HepG2 (cell line): ENCODE data around the gene IL2RA. TPM values are rescaled to one million over a fixed set of nuclear protein-coding genes. Genes with fewer than 3 reads are reported as not detected.

Experiments
- ATAC-seq: fragments of 200-7000 bp; cut with Tn5 transposase; 3 replicates; pipeline ENCODE4 v1.9.1; 2020; ENCODE audit warnings: mild to moderate bottlenecking, moderate library complexity
- BruUV-seq: library from RNA; stranded (reverse); fragments of 400-500 nt; replicated peaks from 2 replicates; lab custom pipeline; 2021; lab: Mats Ljungman, UMichigan
- CTCF ChIA-PET: fragments of 300-600 bp; formaldehyde crosslinking; extraction: SDS; loops from one replicate; lab custom pipeline; 2021; ENCODE audit warnings: low total read pairs, inconsistent platforms, low intra/inter-chr PET ratio; lab: Yijun Ruan, JAX
- POLR2A ChIA-PET: fragments of 350-600 bp; sonication (Branson Sonifier 250); formaldehyde crosslinking; loops from one replicate; lab custom pipeline; 2020; ENCODE audit warnings: antibody characterized with exemption, inconsistent platforms; lab: Yijun Ruan, JAX
- DNase-seq: peaks from one replicate; pipeline ENCODE4 v3.0.0-alpha.2; 2015; ENCODE audit warnings: low spot score
- FAIRE-seq: peaks from 3 replicates; lab custom pipeline; 2011; peaks lifted over from hg19 to GRCh38; lab: Jason Lieb, UNC
- H2AFZ ChIP-seq: one replicate; pipeline ENCODE4 v1.6.1; 2011; ENCODE audit warnings: low read length, inconsistent platforms
- H3K27ac ChIP-seq: fragments of 300-600 bp; 3 replicates; pipeline ENCODE4 v1.8.0; 2011; ENCODE audit warnings: mixed run types, mild to moderate bottlenecking, mixed read lengths, low read length, inconsistent platforms; ENCODE audit not compliant: insufficient read depth; ENCODE audit errors: extremely low read length
- H3K27me3 ChIP-seq, 2 experiments: fragments of 200-600 bp in 1 of 2; 2 replicates in 1 of 2; 3 replicates in 1 of 2; pipeline versions ENCODE4 v1.6.0 to v1.8.0; 2011; ENCODE audit warnings: low read length in 2 of 2, mild to moderate bottlenecking in 2 of 2, moderate library complexity in 2 of 2, inconsistent platforms in 1 of 2; ENCODE audit not compliant: insufficient read depth in 2 of 2, control insufficient read depth in 1 of 2
- H3K36me3 ChIP-seq, 2 experiments: fragments of 200-600 bp in 1 of 2; replicated peaks in 1 of 2; 2 replicates in 1 of 2; 3 replicates in 1 of 2; pipeline versions ENCODE4 v1.5.1 to v1.8.0; 2011; ENCODE audit warnings: low read length in 2 of 2, inconsistent platforms in 1 of 2; ENCODE audit not compliant: insufficient read depth in 2 of 2, control insufficient read depth in 1 of 2
- H3K4me1 ChIP-seq: 2 replicates; pipeline ENCODE4 v1.5.1; 2012; ENCODE audit warnings: low read length, inconsistent platforms; ENCODE audit not compliant: insufficient read depth
- H3K4me2 ChIP-seq: 2 replicates; pipeline ENCODE4 v1.6.0; 2011; ENCODE audit warnings: low read depth, low read length, inconsistent platforms
- H3K4me3 ChIP-seq, 3 experiments: fragments of 200-600 bp in 1 of 3; sonication (generic), shearing (Covaris generic) in 1 of 3; replicated peaks in 1 of 3; 2 replicates each; pipeline ENCODE4 v1.5.1; 2011 to 2016; ENCODE audit warnings: low read length in 3 of 3, inconsistent platforms in 2 of 3, low read depth in 2 of 3, mild to moderate bottlenecking in 2 of 3, control low read depth in 1 of 3, mixed read lengths in 1 of 3; ENCODE audit not compliant: insufficient read depth in 1 of 3
- H3K79me2 ChIP-seq: one replicate; pipeline ENCODE4 v1.6.1; 2011; ENCODE audit warnings: low read length, inconsistent platforms; ENCODE audit not compliant: insufficient read depth
- H3K9ac ChIP-seq: 2 replicates; pipeline ENCODE4 v1.6.0; 2011; ENCODE audit warnings: mild to moderate bottlenecking, low read depth, low read length, inconsistent platforms; ENCODE audit not compliant: insufficient read depth
- H3K9me3 ChIP-seq: 2 replicates; pipeline ENCODE4 v1.5.1; 2012; ENCODE audit warnings: mild to moderate bottlenecking, low read length
- H4K20me1 ChIP-seq: 2 replicates; pipeline ENCODE4 v1.6.0; 2011; ENCODE audit warnings: inconsistent platforms, mild to moderate bottlenecking, low read length, moderate library complexity; ENCODE audit not compliant: insufficient read depth
- ATF1 ChIP-seq: IDR thresholded peaks from 2 replicates; pipeline ENCODE4 v1.6.1; 2016; ENCODE audit warnings: mild to moderate bottlenecking, control low read depth
- FOSL2 ChIP-seq: sonication (generic); formaldehyde crosslinking; IDR thresholded peaks from 2 replicates; pipeline ENCODE4 v1.4.0; 2020; ENCODE audit warnings: missing genetic modification reagents
- GLI4 ChIP-seq: sonication (generic); formaldehyde crosslinking; IDR thresholded peaks from 2 replicates; pipeline ENCODE4 v1.5.1; 2020; ENCODE audit warnings: missing genetic modification reagents, mild to moderate bottlenecking, moderate library complexity, borderline replicate concordance
- HOXA7 ChIP-seq: sonication (generic); formaldehyde crosslinking; IDR thresholded peaks from 2 replicates; pipeline ENCODE4 v1.8.1; 2022; ENCODE audit warnings: mild to moderate bottlenecking, missing genetic modification reagents, moderate library complexity
- KLF15 ChIP-seq: sonication (generic); formaldehyde crosslinking; IDR thresholded peaks from 2 replicates; pipeline ENCODE4 v1.8.1; 2023; ENCODE audit warnings: borderline replicate concordance, mild to moderate bottlenecking, inconsistent platforms, missing genetic modification reagents, mixed read lengths
- NFIB ChIP-seq: sonication (generic); formaldehyde crosslinking; IDR thresholded peaks from 2 replicates; pipeline ENCODE4 v1.9.0; 2021; ENCODE audit warnings: missing genetic modification reagents, mild to moderate bottlenecking, borderline replicate concordance
- PPARG ChIP-seq: conservative IDR thresholded peaks from 2 replicates; pipeline ENCODE4 v1.6.1; 2016; ENCODE audit warnings: missing biosample characterization, missing genetic modification reagents
- SP4 ChIP-seq: sonication (generic); formaldehyde crosslinking; IDR thresholded peaks from 2 replicates; pipeline ENCODE4 v1.8.1; 2023; ENCODE audit warnings: mild to moderate bottlenecking, missing genetic modification reagents
- ZNF160 ChIP-seq: sonication (generic); formaldehyde crosslinking; IDR thresholded peaks from 2 replicates; pipeline ENCODE4 v1.8.0; 2022; ENCODE audit warnings: mild to moderate bottlenecking, inconsistent platforms, missing genetic modification reagents
- ZNF30 ChIP-seq: sonication (generic); formaldehyde crosslinking; IDR thresholded peaks from 2 replicates; pipeline ENCODE4 v1.5.0; 2020; ENCODE audit warnings: mild to moderate bottlenecking, missing genetic modification reagents
- ZNF674 ChIP-seq: sonication (generic); formaldehyde crosslinking; IDR thresholded peaks from 2 replicates; pipeline ENCODE4 v1.5.0; 2020; ENCODE audit warnings: low read depth, mild to moderate bottlenecking, missing genetic modification reagents
- ZNF891 ChIP-seq: sonication (generic); formaldehyde crosslinking; IDR thresholded peaks from 2 replicates; pipeline ENCODE4 v1.5.0; 2020; ENCODE audit warnings: mild to moderate bottlenecking, missing genetic modification reagents
- WGBS: methylation state at CpG from one replicate; pipeline ENCODE4 v1.1.6; 2017; ENCODE audit warnings: low lambda C conversion rate; 5-methylcytosine and 5-hydroxymethylcytosine counted together
- in situ Hi-C: cut with HindIII; loops from 2 replicates; pipeline ENCODE4 v1.10.0; 2017; ENCODE audit warnings: low pct_unique_long_range_greater_than_20kb; ENCODE audit not compliant: extremely low pct_ligation_motif_present
- intact Hi-C: fragments of 100-400 bp; cut with micrococcal nuclease; formaldehyde crosslinking; loops from one replicate; pipeline ENCODE4 v1.10.0; 2022; ENCODE audit not compliant: unreplicated experiment
- polyA plus RNA-seq, 8 experiments: library from polyadenylated mRNA; depleted of rRNA in 3 of 8; stranded (reverse) in 7 of 8; unstranded in 1 of 8; fragments of >200 nt; fragmentation: Illumina TruSeq in 4 of 8; extraction: Trizol in 4 of 8; gene quantifications; 2 replicates each; pipeline versions ENCODE4 v1.2.1 to v1.2.3, GENCODE V29; 2011 to 2016; ENCODE audit warnings: low read depth in 4 of 8, missing spikeins in 1 of 8, mixed read lengths in 1 of 8; ENCODE audit not compliant: insufficient read depth in 1 of 8
- total RNA-seq, 5 experiments: library from RNA; depleted of rRNA; stranded (reverse); fragments of >200 nt; fragmentation: Illumina TruSeq; extraction: Trizol; gene quantifications; 2 replicates each; pipeline ENCODE4 v1.2.3, GENCODE V29; 2016; ENCODE audit warnings: low read depth in 1 of 5
- TF ChIP-seq, protein P1 (sequence below): sonication (generic); formaldehyde crosslinking; IDR thresholded peaks from 2 replicates; pipeline ENCODE4 v1.4.0; 2020; ENCODE audit warnings: missing genetic modification reagents
- TF ChIP-seq, protein P2 (sequence below): conservative IDR thresholded peaks from 2 replicates; pipeline ENCODE4 v1.6.1; 2018; ENCODE audit warnings: missing genetic modification reagents
- TF ChIP-seq, protein P3 (sequence below): IDR thresholded peaks from 2 replicates; pipeline ENCODE4 v1.6.1; 2012; ENCODE audit warnings: inconsistent platforms
- TF ChIP-seq, protein P4 (sequence below): sonication (generic); formaldehyde crosslinking; conservative IDR thresholded peaks from 2 replicates; pipeline ENCODE4 v1.4.0; 2020; ENCODE audit warnings: missing genetic modification reagents

The IL2RA gene
- total and polyA plus RNA-seq, 2 of the 13 experiments (the other 11 are each of a cell fraction or from before 2014, with no cell fraction given): not detected

DNA sequence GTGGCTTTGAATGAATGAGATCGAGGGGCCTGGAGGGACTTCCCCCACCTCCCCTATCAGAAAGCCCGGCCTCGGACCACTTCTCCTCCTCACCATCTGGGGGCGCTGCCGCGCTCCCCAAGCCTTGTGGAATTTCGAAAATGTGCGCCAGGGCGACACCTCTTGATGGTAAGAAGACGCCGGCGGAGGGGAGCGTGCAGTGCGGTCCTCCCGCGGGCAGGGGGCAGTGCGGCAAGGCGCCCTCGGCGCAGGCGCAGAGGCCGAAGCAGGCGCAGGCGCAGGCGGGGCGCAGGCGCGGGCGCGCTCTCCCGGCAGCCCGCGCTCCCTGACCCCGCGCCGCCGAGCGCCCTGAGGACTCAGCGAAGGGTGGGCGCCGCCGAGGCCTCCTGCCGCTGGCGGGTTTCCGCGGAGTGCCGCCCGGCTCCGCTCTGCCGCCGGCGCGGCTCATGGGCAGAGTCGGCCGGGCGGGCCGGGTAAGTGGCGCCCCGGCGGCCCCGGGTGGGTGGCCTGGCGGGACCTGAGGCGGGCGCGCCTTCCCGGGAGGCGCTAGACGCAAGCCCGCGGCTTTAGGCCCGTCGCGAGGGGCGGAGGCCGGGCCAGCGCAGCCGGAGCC, 26.7 kb upstream of the IL2RA start, which contains the start of gene RBM17:
TSS of gene RBM17 (plus strand) at position 314 of the 613 bp plus-strand sequence. CDS start 8,032 bp downstream, outside the sequence.
- no peak within 1 kb of the TSS for H2AFZ ChIP-seq
- no peaks in the 10 kb centered on the region for H3K9me3 ChIP-seq
- H3K4me1 ChIP-seq: peaks cover 38% of the 10 kb centered on the region
- peak within 1 kb of the TSS; percentile 95 for H3K9ac ChIP-seq
- intact Hi-C loops (loop anchor here (1.0 to 10.0 kb wide), 4 partner anchors 54 to 313 kb away; no protein-coding TSS in a partner anchor), in situ Hi-C loops (no loop called here)
- peaks cover 46% of the 10 kb centered on the region for H3K79me2 ChIP-seq
- FAIRE-seq (peak; percentile 47), DNase-seq (peak; percentile 88), ATAC-seq (peak; percentile 90)
- BruUV-seq: no TSS peak
- peak within 1 kb of the TSS; percentile 83 for H3K4me2 ChIP-seq
- ChIA-PET POLR2A (no interaction called here), CTCF (interaction anchor here (0.7 to 1.9 kb wide), 6 partner anchors 20 to 313 kb away, joined by 3 to 25 read pairs (median 4); partner anchors contain the start of genes IL15RA and PFKFB3)
- no peaks in the 10 kb centered on the region; a peak in 1 of 5 replicates for H3K36me3 ChIP-seq
- H3K27me3 ChIP-seq: peaks cover 0 to 5% of the 10 kb centered on the region in 2 experiments; a peak in 3 of 5 replicates
- under 1% methylated on average over 14 of the region's 77 CpGs for WGBS
- peak within 1 kb of the TSS; percentile 72 for H3K27ac ChIP-seq
- peaks cover 27% of the 10 kb centered on the region for H4K20me1 ChIP-seq
- H3K4me3 ChIP-seq: peak within 1 kb of the TSS; percentile 90 to 99 (median 91)
- TF ChIP-seq, protein P1, sequence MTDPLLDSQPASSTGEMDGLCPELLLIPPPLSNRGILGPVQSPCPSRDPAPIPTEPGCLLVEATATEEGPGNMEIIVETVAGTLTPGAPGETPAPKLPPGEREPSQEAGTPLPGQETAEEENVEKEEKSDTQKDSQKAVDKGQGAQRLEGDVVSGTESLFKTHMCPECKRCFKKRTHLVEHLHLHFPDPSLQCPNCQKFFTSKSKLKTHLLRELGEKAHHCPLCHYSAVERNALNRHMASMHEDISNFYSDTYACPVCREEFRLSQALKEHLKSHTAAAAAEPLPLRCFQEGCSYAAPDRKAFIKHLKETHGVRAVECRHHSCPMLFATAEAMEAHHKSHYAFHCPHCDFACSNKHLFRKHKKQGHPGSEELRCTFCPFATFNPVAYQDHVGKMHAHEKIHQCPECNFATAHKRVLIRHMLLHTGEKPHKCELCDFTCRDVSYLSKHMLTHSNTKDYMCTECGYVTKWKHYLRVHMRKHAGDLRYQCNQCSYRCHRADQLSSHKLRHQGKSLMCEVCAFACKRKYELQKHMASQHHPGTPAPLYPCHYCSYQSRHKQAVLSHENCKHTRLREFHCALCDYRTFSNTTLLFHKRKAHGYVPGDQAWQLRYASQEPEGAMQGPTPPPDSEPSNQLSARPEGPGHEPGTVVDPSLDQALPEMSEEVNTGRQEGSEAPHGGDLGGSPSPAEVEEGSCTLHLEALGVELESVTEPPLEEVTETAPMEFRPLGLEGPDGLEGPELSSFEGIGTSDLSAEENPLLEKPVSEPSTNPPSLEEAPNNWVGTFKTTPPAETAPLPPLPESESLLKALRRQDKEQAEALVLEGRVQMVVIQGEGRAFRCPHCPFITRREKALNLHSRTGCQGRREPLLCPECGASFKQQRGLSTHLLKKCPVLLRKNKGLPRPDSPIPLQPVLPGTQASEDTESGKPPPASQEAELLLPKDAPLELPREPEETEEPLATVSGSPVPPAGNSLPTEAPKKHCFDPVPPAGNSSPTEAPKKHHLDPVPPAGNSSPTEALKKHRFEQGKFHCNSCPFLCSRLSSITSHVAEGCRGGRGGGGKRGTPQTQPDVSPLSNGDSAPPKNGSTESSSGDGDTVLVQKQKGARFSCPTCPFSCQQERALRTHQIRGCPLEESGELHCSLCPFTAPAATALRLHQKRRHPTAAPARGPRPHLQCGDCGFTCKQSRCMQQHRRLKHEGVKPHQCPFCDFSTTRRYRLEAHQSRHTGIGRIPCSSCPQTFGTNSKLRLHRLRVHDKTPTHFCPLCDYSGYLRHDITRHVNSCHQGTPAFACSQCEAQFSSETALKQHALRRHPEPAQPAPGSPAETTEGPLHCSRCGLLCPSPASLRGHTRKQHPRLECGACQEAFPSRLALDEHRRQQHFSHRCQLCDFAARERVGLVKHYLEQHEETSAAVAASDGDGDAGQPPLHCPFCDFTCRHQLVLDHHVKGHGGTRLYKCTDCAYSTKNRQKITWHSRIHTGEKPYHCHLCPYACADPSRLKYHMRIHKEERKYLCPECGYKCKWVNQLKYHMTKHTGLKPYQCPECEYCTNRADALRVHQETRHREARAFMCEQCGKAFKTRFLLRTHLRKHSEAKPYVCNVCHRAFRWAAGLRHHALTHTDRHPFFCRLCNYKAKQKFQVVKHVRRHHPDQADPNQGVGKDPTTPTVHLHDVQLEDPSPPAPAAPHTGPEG (CRISPR knock-in tag): peak; percentile 68; the same call in 1 of the 2 replicates
- TF ChIP-seq ZNF674 (CRISPR knock-in tag) (no peak), SP4 (CRISPR knock-in tag) (0 out of 2 replicates have a peak, but pooled peaks have one; percentile 37), FOSL2 (peak; percentile 72), ZNF891 (CRISPR knock-in tag) (no peak), PPARG (CRISPR knock-in tag) (peak; percentile 62), ZNF30 (CRISPR knock-in tag) (no peak), KLF15 (CRISPR knock-in tag) (no peak; the same call in 1 of the 2 replicates), ZNF160 (0 out of 2 replicates have a peak, but pooled peaks have one; percentile 45), NFIB (CRISPR knock-in tag) (no peak), ATF1 (no peak), GLI4 (CRISPR knock-in tag) (no peak), HOXA7 (CRISPR knock-in tag) (no peak)
- TF ChIP-seq, protein P2, sequence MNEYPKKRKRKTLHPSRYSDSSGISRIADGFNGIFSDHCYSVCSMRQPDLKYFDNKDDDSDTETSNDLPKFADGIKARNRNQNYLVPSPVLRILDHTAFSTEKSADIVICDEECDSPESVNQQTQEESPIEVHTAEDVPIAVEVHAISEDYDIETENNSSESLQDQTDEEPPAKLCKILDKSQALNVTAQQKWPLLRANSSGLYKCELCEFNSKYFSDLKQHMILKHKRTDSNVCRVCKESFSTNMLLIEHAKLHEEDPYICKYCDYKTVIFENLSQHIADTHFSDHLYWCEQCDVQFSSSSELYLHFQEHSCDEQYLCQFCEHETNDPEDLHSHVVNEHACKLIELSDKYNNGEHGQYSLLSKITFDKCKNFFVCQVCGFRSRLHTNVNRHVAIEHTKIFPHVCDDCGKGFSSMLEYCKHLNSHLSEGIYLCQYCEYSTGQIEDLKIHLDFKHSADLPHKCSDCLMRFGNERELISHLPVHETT (CRISPR knock-in tag): peak; percentile 60; the same call in 1 of the 2 replicates
- TF ChIP-seq, protein P3, sequence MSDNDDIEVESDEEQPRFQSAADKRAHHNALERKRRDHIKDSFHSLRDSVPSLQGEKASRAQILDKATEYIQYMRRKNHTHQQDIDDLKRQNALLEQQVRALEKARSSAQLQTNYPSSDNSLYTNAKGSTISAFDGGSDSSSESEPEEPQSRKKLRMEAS: peak; percentile 73
- TF ChIP-seq, protein P4, sequence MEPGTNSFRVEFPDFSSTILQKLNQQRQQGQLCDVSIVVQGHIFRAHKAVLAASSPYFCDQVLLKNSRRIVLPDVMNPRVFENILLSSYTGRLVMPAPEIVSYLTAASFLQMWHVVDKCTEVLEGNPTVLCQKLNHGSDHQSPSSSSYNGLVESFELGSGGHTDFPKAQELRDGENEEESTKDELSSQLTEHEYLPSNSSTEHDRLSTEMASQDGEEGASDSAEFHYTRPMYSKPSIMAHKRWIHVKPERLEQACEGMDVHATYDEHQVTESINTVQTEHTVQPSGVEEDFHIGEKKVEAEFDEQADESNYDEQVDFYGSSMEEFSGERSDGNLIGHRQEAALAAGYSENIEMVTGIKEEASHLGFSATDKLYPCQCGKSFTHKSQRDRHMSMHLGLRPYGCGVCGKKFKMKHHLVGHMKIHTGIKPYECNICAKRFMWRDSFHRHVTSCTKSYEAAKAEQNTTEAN (CRISPR knock-in tag): peak; percentile 63; the same call in 1 of the 2 replicates
